Measurements from ENCODE around the gene LRRC9.
"Not testable (repeated sequence)": the region's sequence is repeated elsewhere in the genome, so short reads cannot be mapped to it uniquely, and the experiment has no call there.

Gene LRRC9

GRCh38 chr14:59919570-59920377 lies at the start of gene LRRC9:
LRRC9 (plus strand) TSS chr14:59920144.
- DNase-seq, result no peak

- DNase-seq, result no peak
Measured at GRCh38 chr14:59870277-59871165, 49.4 kb upstream of the LRRC9 start, which contains the start of gene RTN1. RTN1 (minus strand) TSS chr14:59870776; CDS start chr14:59870630, 146 bp downstream.

GRCh38 chr14:59871166-59871495 lies 48.8 kb upstream of the LRRC9 start:
- no peak for DNase-seq

- DNase-seq, result no peak
Measured at GRCh38 chr14:59882957-59883356, 37.0 kb upstream of the LRRC9 start.

- no peak for DNase-seq
Measured at GRCh38 chr14:59890676-59891075, 29.3 kb upstream of the LRRC9 start.

- no peak for DNase-seq
Measured at GRCh38 chr14:59895721-59896120, 24.2 kb upstream of the LRRC9 start.

- DNase-seq, result no peak
Measured at GRCh38 chr14:59897757-59898383, 22.1 kb upstream of the LRRC9 start.

GRCh38 chr14:59900556-59900955 lies 19.4 kb upstream of the LRRC9 start:
- DNase-seq, result no peak

- no peak for DNase-seq
Measured at GRCh38 chr14:59904184-59904583, 15.8 kb upstream of the LRRC9 start.

GRCh38 chr14:59905188-59905587 lies 14.8 kb upstream of the LRRC9 start:
- DNase-seq, result no peak

GRCh38 chr14:59912443-59912842 lies 7.5 kb upstream of the LRRC9 start:
- DNase-seq, result no peak

- DNase-seq, result no peak
Measured at GRCh38 chr14:59913187-59913586, 6.8 kb upstream of the LRRC9 start.

GRCh38 chr14:59918824-59919569 lies 947 bp upstream of the LRRC9 start:
- no peak for DNase-seq

- DNase-seq, result no peak
Measured at GRCh38 chr14:59920378-59920683, 387 bp downstream of the LRRC9 start.

GRCh38 chr14:59925797-59926196 lies 5.9 kb downstream of the LRRC9 start:
- DNase-seq, result no peak

GRCh38 chr14:59926534-59926933 lies 6.6 kb downstream of the LRRC9 start:
- DNase-seq, result no peak

- no peak for DNase-seq
Measured at GRCh38 chr14:59931237-59931636, 11.3 kb downstream of the LRRC9 start.

- DNase-seq, result no peak
Measured at GRCh38 chr14:59936145-59936544, 16.2 kb downstream of the LRRC9 start.

- DNase-seq, result no peak
Measured at GRCh38 chr14:59939828-59940227, 19.9 kb downstream of the LRRC9 start.

GRCh38 chr14:59942296-59942862 lies 22.4 kb downstream of the LRRC9 start:
- DNase-seq, result not testable (repeated sequence)

GRCh38 chr14:59944909-59945308 lies 25.0 kb downstream of the LRRC9 start:
- no peak for DNase-seq

GRCh38 chr14:59952141-59952540 lies 32.2 kb downstream of the LRRC9 start:
- not testable (repeated sequence) for DNase-seq

GRCh38 chr14:59957890-59958289 lies 37.9 kb downstream of the LRRC9 start:
- not testable (repeated sequence) for DNase-seq

Data from activated effector memory CD4-positive, alpha-beta T cell treated with Interleukin-2 at 50 U/mL for 16 hours (primary cell).